MM.1S (cell line): ENCODE data around the gene DIMT1.

Source experiments
- EZH2 ChIP-seq: fragments of 300-600 bp; sonication (generic); optimal IDR thresholded peaks from 2 replicates; pipeline ENCODE3; 2017; ENCODE audit warnings: low read depth, mild to moderate bottlenecking, antibody characterized with exemption, low read length, mixed read lengths
- EZH2phosphoT487 ChIP-seq: fragments of 300-600 bp; sonication (generic); IDR thresholded peaks from 2 replicates; pipeline ENCODE4 v1.6.1; 2018; ENCODE audit warnings: antibody characterized with exemption, low read length
- TF ChIP-seq, protein P1 (sequence below): fragments of 300-600 bp; sonication (generic); IDR thresholded peaks from 2 replicates; pipeline ENCODE4 v1.5.1; 2016; ENCODE audit warnings: antibody characterized with exemption, low read length, mixed read lengths

DNA sequence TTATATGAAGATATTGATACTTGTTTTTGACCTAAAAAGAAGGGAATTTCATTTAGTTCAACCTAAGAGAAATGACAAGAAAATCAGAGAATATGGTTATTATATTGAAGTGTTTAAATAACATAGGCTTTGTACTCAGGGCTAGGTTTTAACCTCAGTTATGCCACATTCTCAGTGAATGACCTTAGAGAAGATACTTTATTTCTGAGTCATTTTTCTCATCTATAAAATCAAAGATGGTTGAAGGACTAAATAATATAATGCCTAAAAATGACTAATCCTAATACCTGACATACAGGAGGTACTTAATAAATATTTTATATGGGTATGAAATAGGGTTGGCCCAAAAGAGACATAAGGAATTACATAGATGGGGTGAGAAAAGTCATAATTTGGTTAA is 32.3 kb downstream of the DIMT1 start:
- TF ChIP-seq, protein P1, sequence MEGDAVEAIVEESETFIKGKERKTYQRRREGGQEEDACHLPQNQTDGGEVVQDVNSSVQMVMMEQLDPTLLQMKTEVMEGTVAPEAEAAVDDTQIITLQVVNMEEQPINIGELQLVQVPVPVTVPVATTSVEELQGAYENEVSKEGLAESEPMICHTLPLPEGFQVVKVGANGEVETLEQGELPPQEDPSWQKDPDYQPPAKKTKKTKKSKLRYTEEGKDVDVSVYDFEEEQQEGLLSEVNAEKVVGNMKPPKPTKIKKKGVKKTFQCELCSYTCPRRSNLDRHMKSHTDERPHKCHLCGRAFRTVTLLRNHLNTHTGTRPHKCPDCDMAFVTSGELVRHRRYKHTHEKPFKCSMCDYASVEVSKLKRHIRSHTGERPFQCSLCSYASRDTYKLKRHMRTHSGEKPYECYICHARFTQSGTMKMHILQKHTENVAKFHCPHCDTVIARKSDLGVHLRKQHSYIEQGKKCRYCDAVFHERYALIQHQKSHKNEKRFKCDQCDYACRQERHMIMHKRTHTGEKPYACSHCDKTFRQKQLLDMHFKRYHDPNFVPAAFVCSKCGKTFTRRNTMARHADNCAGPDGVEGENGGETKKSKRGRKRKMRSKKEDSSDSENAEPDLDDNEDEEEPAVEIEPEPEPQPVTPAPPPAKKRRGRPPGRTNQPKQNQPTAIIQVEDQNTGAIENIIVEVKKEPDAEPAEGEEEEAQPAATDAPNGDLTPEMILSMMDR, result no peak
- no peak for TF ChIP-seq EZH2
- no peak for TF ChIP-seq EZH2phosphoT487
